ENCODE results near the gene PDE10A.

PDE10A gene

DNA sequence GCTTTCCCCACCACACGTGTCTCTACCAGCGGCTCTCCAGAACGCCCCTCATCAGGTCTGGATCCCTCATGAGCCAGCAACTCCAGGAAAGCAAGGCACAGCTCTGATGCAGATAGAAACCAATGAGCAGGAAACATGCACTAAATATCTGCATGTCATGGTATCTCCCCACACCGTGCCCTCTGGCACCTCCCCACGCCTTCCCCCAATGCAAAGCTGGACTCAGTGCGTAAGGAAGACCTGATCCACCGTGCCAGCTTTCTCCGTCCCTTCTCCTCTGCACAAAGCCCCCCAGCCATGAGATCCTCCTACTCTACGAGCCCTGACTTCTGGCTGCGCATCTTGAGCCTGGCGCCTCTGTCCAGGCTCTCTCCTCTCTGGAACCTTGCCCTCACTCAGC lies 9.4 kb downstream of the PDE10A start:
- TF ChIP-seq, protein P1, sequence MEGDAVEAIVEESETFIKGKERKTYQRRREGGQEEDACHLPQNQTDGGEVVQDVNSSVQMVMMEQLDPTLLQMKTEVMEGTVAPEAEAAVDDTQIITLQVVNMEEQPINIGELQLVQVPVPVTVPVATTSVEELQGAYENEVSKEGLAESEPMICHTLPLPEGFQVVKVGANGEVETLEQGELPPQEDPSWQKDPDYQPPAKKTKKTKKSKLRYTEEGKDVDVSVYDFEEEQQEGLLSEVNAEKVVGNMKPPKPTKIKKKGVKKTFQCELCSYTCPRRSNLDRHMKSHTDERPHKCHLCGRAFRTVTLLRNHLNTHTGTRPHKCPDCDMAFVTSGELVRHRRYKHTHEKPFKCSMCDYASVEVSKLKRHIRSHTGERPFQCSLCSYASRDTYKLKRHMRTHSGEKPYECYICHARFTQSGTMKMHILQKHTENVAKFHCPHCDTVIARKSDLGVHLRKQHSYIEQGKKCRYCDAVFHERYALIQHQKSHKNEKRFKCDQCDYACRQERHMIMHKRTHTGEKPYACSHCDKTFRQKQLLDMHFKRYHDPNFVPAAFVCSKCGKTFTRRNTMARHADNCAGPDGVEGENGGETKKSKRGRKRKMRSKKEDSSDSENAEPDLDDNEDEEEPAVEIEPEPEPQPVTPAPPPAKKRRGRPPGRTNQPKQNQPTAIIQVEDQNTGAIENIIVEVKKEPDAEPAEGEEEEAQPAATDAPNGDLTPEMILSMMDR (IDR thresholded peaks at IDR 0.05) = no peak
- no peaks in the 10 kb centered on the region for H3K36me3 ChIP-seq
- no peak overlapping the region for H3K4me3 ChIP-seq (ENCODE audit: low read depth in 1 of 2, low read length in 1 of 2)
- H3K27me3 ChIP-seq = peaks cover 14% of the 10 kb centered on the region
- H3K27ac ChIP-seq = no peak overlapping the region
- H3K4me1 ChIP-seq (ENCODE audit: control insufficient read depth in 1 of 2, insufficient read depth in 1 of 2, low read depth in 1 of 2, low read length in 1 of 2) = no peaks in the 10 kb centered on the region
- no peaks in the 10 kb centered on the region for H3K9me3 ChIP-seq

DNA sequence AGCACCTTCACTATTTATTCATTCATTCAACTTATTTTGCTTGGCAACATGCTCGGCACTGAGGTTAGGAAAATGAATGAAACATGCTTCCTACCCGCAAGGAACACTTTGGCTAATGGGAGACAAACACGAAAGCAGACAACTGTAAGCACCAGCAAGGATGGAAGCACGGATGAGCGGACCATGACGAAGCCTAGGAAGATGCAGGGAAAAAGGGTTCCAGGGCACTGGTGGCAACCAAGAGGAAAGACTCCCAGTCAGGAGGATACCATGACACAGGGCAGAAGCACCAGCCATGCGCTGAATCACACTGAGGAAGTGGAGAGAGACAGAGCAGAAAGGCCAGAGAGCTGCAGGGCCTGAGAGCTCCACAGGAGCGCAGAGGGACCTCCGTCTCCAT lies 9.8 kb downstream of the PDE10A start:
- Histone ChIP-seq H3K36me3 (no peaks in the 10 kb centered on the region), H3K27me3 (peaks cover 10% of the 10 kb centered on the region), H3K27ac (no peak overlapping the region), H3K4me1 (ENCODE audit: control insufficient read depth in 1 of 2, insufficient read depth in 1 of 2, low read depth in 1 of 2, low read length in 1 of 2) (no peaks in the 10 kb centered on the region), H3K4me3 (ENCODE audit: low read depth in 1 of 2, low read length in 1 of 2) (no peak overlapping the region), H3K9me3 (no peaks in the 10 kb centered on the region)
- TF ChIP-seq, protein P1 (IDR thresholded peaks at IDR 0.05) = no peak

GRCh38 chr6:165652766-165653165 lies 10.3 kb downstream of the PDE10A start:
- H3K4me3 ChIP-seq (ENCODE audit: low read depth in 1 of 2, low read length in 1 of 2) = no peak overlapping the region
- H3K9me3 ChIP-seq = no peaks in the 10 kb centered on the region
- peaks cover 6% of the 10 kb centered on the region for H3K27me3 ChIP-seq
- TF ChIP-seq, protein P1 (IDR thresholded peaks at IDR 0.05) = no peak
- no peaks in the 10 kb centered on the region for H3K36me3 ChIP-seq
- H3K4me1 ChIP-seq (ENCODE audit: control insufficient read depth in 1 of 2, insufficient read depth in 1 of 2, low read depth in 1 of 2, low read length in 1 of 2) = no peaks in the 10 kb centered on the region
- H3K27ac ChIP-seq = no peak overlapping the region

DNA sequence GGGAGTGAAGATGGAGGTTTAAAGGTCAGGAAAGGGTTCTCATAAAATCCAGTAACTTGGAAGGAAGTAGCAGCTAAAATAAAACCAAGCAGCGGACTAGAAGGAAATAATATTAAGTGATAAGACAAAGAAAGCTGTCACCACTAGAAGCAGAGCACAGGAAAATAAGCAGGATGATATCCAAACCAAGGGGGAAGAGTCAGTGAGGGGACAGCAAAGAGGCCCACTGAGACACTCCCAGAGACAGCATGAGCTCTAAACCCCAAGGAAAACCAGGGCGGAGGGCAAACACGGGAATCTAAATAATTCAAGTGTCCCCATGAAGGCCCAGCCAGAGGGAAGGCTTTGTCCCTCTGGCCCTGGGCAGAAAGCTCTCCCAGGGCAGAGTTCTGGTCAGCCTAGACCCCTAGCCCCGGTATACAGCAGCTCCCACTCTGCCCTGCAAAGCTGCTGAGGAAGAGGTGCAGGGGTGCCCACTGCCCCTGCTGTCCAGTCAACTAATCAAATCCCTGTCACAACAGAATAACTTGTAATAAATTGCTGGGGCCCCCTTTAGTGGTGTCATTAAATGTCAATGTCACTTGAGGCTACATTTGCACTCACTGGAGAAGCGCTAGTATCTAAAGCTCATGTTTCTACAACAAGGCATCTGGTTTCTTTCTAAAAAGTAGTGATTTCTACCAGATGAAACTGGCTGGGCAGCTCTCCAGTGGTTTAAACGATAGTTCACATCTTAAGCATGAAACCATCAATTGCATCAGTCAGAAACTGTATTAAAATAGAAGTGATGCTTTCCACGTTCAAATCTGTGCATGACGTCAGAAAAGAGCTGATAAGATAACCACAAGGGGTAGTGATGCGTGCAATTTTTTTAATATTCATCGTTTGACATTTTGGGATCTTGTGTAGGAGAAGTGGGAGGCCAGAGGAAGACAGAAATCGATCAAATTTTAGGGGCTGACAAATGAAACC lies 13.6 kb downstream of the PDE10A start:
- no peak overlapping the region for H3K4me3 ChIP-seq (ENCODE audit: low read depth in 1 of 2, low read length in 1 of 2)
- TF ChIP-seq, protein P1 (IDR thresholded peaks at IDR 0.05) = no peak
- no peaks in the 10 kb centered on the region for H3K27me3 ChIP-seq
- H3K36me3 ChIP-seq = no peaks in the 10 kb centered on the region
- H3K4me1 ChIP-seq (ENCODE audit: control insufficient read depth in 1 of 2, insufficient read depth in 1 of 2, low read depth in 1 of 2, low read length in 1 of 2) = no peaks in the 10 kb centered on the region
- no peaks in the 10 kb centered on the region for H3K9me3 ChIP-seq
- no peak overlapping the region for H3K27ac ChIP-seq

DNA sequence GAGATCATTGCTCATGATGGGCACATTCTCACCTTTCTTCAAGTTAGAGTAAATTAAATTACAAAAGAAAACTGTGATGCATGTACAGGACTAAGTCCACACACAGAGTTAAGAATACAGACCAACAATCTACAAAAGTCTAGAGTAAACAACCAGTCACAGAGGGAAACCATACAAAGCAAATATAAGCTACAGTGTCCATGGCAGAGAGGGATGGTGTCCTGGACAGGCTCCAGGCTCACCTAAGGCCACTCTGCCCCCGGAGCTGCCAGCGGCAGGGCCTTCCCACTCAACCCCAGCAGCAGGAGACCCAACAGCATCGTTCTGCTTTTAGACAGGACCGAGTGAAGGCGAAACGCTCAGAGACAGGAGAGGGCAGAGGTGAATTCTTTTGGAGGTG lies 16.0 kb downstream of the PDE10A start:
- H3K4me3 ChIP-seq (ENCODE audit: low read depth in 1 of 2, low read length in 1 of 2) = no peak overlapping the region
- TF ChIP-seq, protein P1 (IDR thresholded peaks at IDR 0.05) = no peak
- H3K4me1 ChIP-seq (ENCODE audit: control insufficient read depth in 1 of 2, insufficient read depth in 1 of 2, low read depth in 1 of 2, low read length in 1 of 2) = no peaks in the 10 kb centered on the region
- no peaks in the 10 kb centered on the region for H3K36me3 ChIP-seq
- H3K27ac ChIP-seq = no peak overlapping the region
- no peaks in the 10 kb centered on the region for H3K9me3 ChIP-seq
- H3K27me3 ChIP-seq = no peaks in the 10 kb centered on the region

All from neutrophil (primary cell).